Lower leg skin (tissue), 3 donors: ENCODE results near the gene ANO7.

ENCODE experiments used
- CTCF ChIP-seq, 3 donors: fragments of 450-650 bp; IDR thresholded peaks; one replicate each; pipeline ENCODE4 v1.5.1; 2016; ENCODE audit warnings: antibody characterized with exemption in 3 of 3, mild to moderate bottlenecking in 3 of 3, moderate library complexity in 2 of 3
- POLR2A ChIP-seq, 2 donors: fragments of 450-650 bp; IDR thresholded peaks; one replicate each; pipeline ENCODE4 v1.6.1; 2016 to 2017; ENCODE audit warnings: antibody characterized with exemption in 2 of 2, mild to moderate bottlenecking in 1 of 2, moderate library complexity in 1 of 2

GRCh38 chr2:241207641-241208040 lies 19.2 kb downstream of the ANO7 start:
- TF ChIP-seq CTCF (IDR thresholded peaks at IDR 0.05) (no peak), POLR2A (IDR thresholded peaks at IDR 0.05) (no peak)
